Measurements from ENCODE around the gene MYLK2.

The MYLK2 gene

GRCh38 chr20:31864521-31865400 lies 45.6 kb downstream of the MYLK2 start:
- Histone ChIP-seq H3K9ac (no peak overlapping the region), H3K4me3 (ENCODE audit: low read depth, low read length) (no peak overlapping the region), H3K9me3 (ENCODE audit: control insufficient read depth, low read length) (no peaks in the 10 kb centered on the region), H2AFZ (no peak overlapping the region), H3K79me2 (peaks cover 15% of the 10 kb centered on the region), H3K36me3 (ENCODE audit: control insufficient read depth, insufficient read depth, low read length) (no peaks in the 10 kb centered on the region), H3K27ac (no peak overlapping the region), H3K4me1 (peaks cover 31% of the 10 kb centered on the region), H3K4me2 (ENCODE audit: low read length) (no peak overlapping the region), H3K27me3 (ENCODE audit: control insufficient read depth, insufficient read depth, low read length) (no peaks in the 10 kb centered on the region)
- TF ChIP-seq CTCF (IDR thresholded peaks at IDR 0.05): no peak

GRCh38 chr20:31866221-31866620 lies 47.1 kb downstream of the MYLK2 start:
- Histone ChIP-seq H3K4me3 (ENCODE audit: low read depth, low read length) (no peak overlapping the region), H3K4me1 (peaks cover 27% of the 10 kb centered on the region), H3K27ac (peak overlapping the region; percentile 31), H2AFZ (no peak overlapping the region), H3K79me2 (peaks cover 17% of the 10 kb centered on the region), H3K27me3 (ENCODE audit: control insufficient read depth, insufficient read depth, low read length) (no peaks in the 10 kb centered on the region), H3K9ac (no peak overlapping the region), H3K36me3 (ENCODE audit: control insufficient read depth, insufficient read depth, low read length) (no peaks in the 10 kb centered on the region), H3K9me3 (ENCODE audit: control insufficient read depth, low read length) (no peaks in the 10 kb centered on the region), H3K4me2 (ENCODE audit: low read length) (no peak overlapping the region)
- no peak for TF ChIP-seq CTCF (IDR thresholded peaks at IDR 0.05)

- no peaks in the 10 kb centered on the region for H3K9me3 ChIP-seq (ENCODE audit: control insufficient read depth, low read length)
- peak overlapping the region; percentile 94 for H3K9ac ChIP-seq
- H3K27ac ChIP-seq: peak overlapping the region; percentile 92
- peak overlapping the region; percentile 90 for H3K4me2 ChIP-seq (ENCODE audit: low read length)
- H3K27me3 ChIP-seq (ENCODE audit: control insufficient read depth, insufficient read depth, low read length): no peaks in the 10 kb centered on the region
- TF ChIP-seq CTCF (IDR thresholded peaks at IDR 0.05): no peak
- peak overlapping the region; percentile 92 for H2AFZ ChIP-seq
- H3K4me1 ChIP-seq: peaks cover 24% of the 10 kb centered on the region
- H3K36me3 ChIP-seq (ENCODE audit: control insufficient read depth, insufficient read depth, low read length): no peaks in the 10 kb centered on the region
- peaks cover 17% of the 10 kb centered on the region for H3K79me2 ChIP-seq
- peak overlapping the region; percentile 71 for H3K4me3 ChIP-seq (ENCODE audit: low read depth, low read length)
Observed at GRCh38 chr20:31868853-31869672, 49.9 kb downstream of the MYLK2 start.

GRCh38 chr20:31869673-31869941 lies 50.5 kb downstream of the MYLK2 start:
- peak overlapping the region; percentile 90 for H3K4me2 ChIP-seq (ENCODE audit: low read length)
- no peaks in the 10 kb centered on the region for H3K27me3 ChIP-seq (ENCODE audit: control insufficient read depth, insufficient read depth, low read length)
- H3K9ac ChIP-seq: peak overlapping the region; percentile 94
- TF ChIP-seq CTCF (IDR thresholded peaks at IDR 0.05): no peak
- H2AFZ ChIP-seq: peak overlapping the region; percentile 92
- H3K4me1 ChIP-seq: peaks cover 24% of the 10 kb centered on the region
- H3K36me3 ChIP-seq (ENCODE audit: control insufficient read depth, insufficient read depth, low read length): no peaks in the 10 kb centered on the region
- peaks cover 17% of the 10 kb centered on the region for H3K79me2 ChIP-seq
- H3K27ac ChIP-seq: peak overlapping the region; percentile 92
- H3K4me3 ChIP-seq (ENCODE audit: low read depth, low read length): peak overlapping the region; percentile 71
- no peaks in the 10 kb centered on the region for H3K9me3 ChIP-seq (ENCODE audit: control insufficient read depth, low read length)
